Retinal pigment epithelial cell (primary cell): ENCODE measurements around the gene ZBTB4.

ENCODE experiments used
- DNase-seq: peaks from one replicate; pipeline ENCODE4 v3.0.0-alpha.2; 2010; ENCODE audit warnings: low read depth
- H3K4me3 ChIP-seq: 2 replicates; pipeline ENCODE4 v1.5.1; 2011; ENCODE audit warnings: mild to moderate bottlenecking, low read length, control low read depth, moderate library complexity
- CTCF ChIP-seq: conservative IDR thresholded peaks from 2 replicates; pipeline ENCODE4 v1.5.1; 2011; ENCODE audit warnings: low read depth, low read length, control low read depth, inconsistent platforms

ZBTB4 gene

GRCh38 chr17:7479213-7480088, at the start of gene ZBTB4:
Gene ZBTB4 (minus strand): TSS chr17:7479631. CDS start chr17:7466801, 12,830 bp downstream.
- H3K4me3 ChIP-seq, result peak within 1 kb of the TSS; percentile 62
- DNase-seq, result no peak
- no peak for TF ChIP-seq CTCF

- no peak for TF ChIP-seq CTCF
- DNase-seq, result no peak
- no peak overlapping the region for H3K4me3 ChIP-seq
Observed at GRCh38 chr17:7528842-7529241, 49.4 kb upstream of the ZBTB4 start.

- no peak overlapping the region for H3K4me3 ChIP-seq
- TF ChIP-seq CTCF, result peak; percentile 40
- no peak for DNase-seq
Observed at GRCh38 chr17:7523033-7523432, 43.6 kb upstream of the ZBTB4 start.

- DNase-seq, result no peak
- no peak for TF ChIP-seq CTCF
- no peak overlapping the region for H3K4me3 ChIP-seq
Observed at GRCh38 chr17:7515911-7516610, 36.6 kb upstream of the ZBTB4 start.

- TF ChIP-seq CTCF, result no peak
- DNase-seq, result no peak
- no peak overlapping the region for H3K4me3 ChIP-seq
Observed at GRCh38 chr17:7513850-7514419, 34.5 kb upstream of the ZBTB4 start.

- TF ChIP-seq CTCF, result no peak
Observed at GRCh38 chr17:7512824-7513540, 33.6 kb upstream of the ZBTB4 start.

More at GRCh38 chr17:7512824-7513540, 33.6 kb upstream of the ZBTB4 start:
- no peak for DNase-seq
- H3K4me3 ChIP-seq, result no peak overlapping the region
